HCT116 (cell line): ENCODE data around the gene SKAP1. TPM values are rescaled to one million over a fixed set of nuclear protein-coding genes. Genes with fewer than 3 reads are reported as not detected.

Experiments
- ATAC-seq: fragments of 200-7000 bp; cut with Tn5 transposase; 2 replicates; pipeline ENCODE4 v1.9.1; 2020; ENCODE audit warnings: mild to moderate bottlenecking, moderate library complexity
- BruUV-seq: library from RNA; stranded (reverse); fragments of 400-500 nt; replicated peaks from 2 replicates; lab custom pipeline; 2021; lab: Mats Ljungman, UMichigan
- CTCF ChIA-PET: fragments of 300-600 bp; sonication (Branson Sonifier 250); formaldehyde crosslinking; loops from one replicate; lab custom pipeline; 2021; ENCODE audit warnings: antibody characterized with exemption; lab: Charles Lee
- POLR2A ChIA-PET: fragments of 300-600, 350-600 bp; sonication (Branson Sonifier 250); formaldehyde crosslinking; loops from one replicate; lab custom pipeline; 2021; ENCODE audit warnings: antibody characterized with exemption; lab: Charles Lee
- RAD21 ChIA-PET, 2 experiments: fragments of 300-600 bp; sonication (Branson Sonifier 250); formaldehyde crosslinking; loops; one replicate each; lab custom pipeline; 2023; ENCODE audit warnings: low total read pairs in 2 of 2; ENCODE audit not compliant: uncharacterized antibody in 2 of 2, unreplicated experiment in 2 of 2, low non-redundant PET in 1 of 2; lab: Charles Lee
- DNase-seq: peaks from one replicate; pipeline ENCODE4 v3.0.0-alpha.2; 2010; ENCODE audit warnings: low read depth, low spot score
- H2AFZ ChIP-seq: fragments of 200-600 bp; shearing (Covaris generic), sonication (generic); 2 replicates; pipeline ENCODE4 v1.6.1; 2017; ENCODE audit warnings: low read depth, mixed run types, mixed read lengths, antibody characterized with exemption, low read length; ENCODE audit not compliant: poor library complexity, severe bottlenecking
- H3K27ac ChIP-seq: 2 replicates; pipeline ENCODE4 v1.5.1; 2012; ENCODE audit warnings: low read depth, low read length
- H3K27me3 ChIP-seq: fragments of 200-600 bp; sonication (generic); 2 replicates; pipeline ENCODE4 v1.6.1; 2016; ENCODE audit warnings: mixed run types, low read length, mixed read lengths; ENCODE audit not compliant: insufficient read depth
- H3K36me3 ChIP-seq, 2 experiments: fragments of 200-500 bp in 1 of 2; fragments of 200-600 bp in 1 of 2; sonication (Bioruptor generic) in 1 of 2; sonication (generic) in 1 of 2; 2 replicates each; pipeline versions ENCODE4 v1.5.1 to v1.6.1; 2014 to 2016; ENCODE audit warnings: low read length in 2 of 2, inconsistent platforms in 1 of 2, mixed read lengths in 1 of 2, mixed run types in 1 of 2; ENCODE audit not compliant: insufficient read depth in 2 of 2, control insufficient read depth in 1 of 2
- H3K4me1 ChIP-seq, 2 experiments: fragments of 200-600 bp in 1 of 2; sonication (generic) in 1 of 2; 2 replicates each; pipeline versions ENCODE4 v1.5.1 to v1.6.1; 2012 to 2017; ENCODE audit warnings: low read length in 2 of 2, inconsistent platforms in 1 of 2, mild to moderate bottlenecking in 1 of 2, mixed read lengths in 1 of 2, mixed run types in 1 of 2, moderate library complexity in 1 of 2; ENCODE audit not compliant: insufficient read depth in 2 of 2, control insufficient read depth in 1 of 2
- H3K4me2 ChIP-seq: fragments of 200-600 bp; sonication (generic); 2 replicates; pipeline ENCODE4 v1.6.1; 2017; ENCODE audit warnings: mixed run types, low read length, mixed read lengths
- H3K4me3 ChIP-seq, 2 experiments: fragments of 200-600 bp in 1 of 2; sonication (generic) in 1 of 2; replicated peaks in 1 of 2; 2 replicates each; pipeline ENCODE4 v1.5.1; 2011 to 2016; ENCODE audit warnings: low read length in 2 of 2, control low read depth in 1 of 2, low read depth in 1 of 2, mild to moderate bottlenecking in 1 of 2, mixed read lengths in 1 of 2, mixed run types in 1 of 2
- H3K79me2 ChIP-seq: fragments of 200-600 bp; sonication (generic); 2 replicates; pipeline ENCODE4 v1.6.1; 2017; ENCODE audit warnings: mild to moderate bottlenecking, mixed run types, low read length, moderate library complexity, mixed read lengths; ENCODE audit not compliant: insufficient read depth
- H3K9ac ChIP-seq: fragments of 200-600 bp; sonication (generic); 2 replicates; pipeline ENCODE4 v1.6.1; 2016; ENCODE audit warnings: low read length, mixed read lengths
- H3K9me2 ChIP-seq: fragments of 200-600 bp; sonication (generic), shearing (Covaris generic); 2 replicates; pipeline ENCODE4 v1.6.1; 2017; ENCODE audit warnings: mixed run types, mild to moderate bottlenecking, moderate library complexity; ENCODE audit not compliant: insufficient read depth
- H3K9me3 ChIP-seq, 2 experiments: fragments of 200-500 bp in 1 of 2; fragments of 200-600 bp in 1 of 2; sonication (Bioruptor generic) in 1 of 2; sonication (generic) in 1 of 2; 2 replicates each; pipeline ENCODE4 v1.6.1; 2014 to 2017; ENCODE audit warnings: low read length in 2 of 2, mixed read lengths in 2 of 2, inconsistent platforms in 1 of 2, low read depth in 1 of 2, mild to moderate bottlenecking in 1 of 2, mixed run types in 1 of 2, moderate library complexity in 1 of 2; ENCODE audit not compliant: control insufficient read depth in 1 of 2, insufficient read depth in 1 of 2
- H4K20me1 ChIP-seq: fragments of 200-600 bp; sonication (generic), shearing (Covaris generic); 2 replicates; pipeline ENCODE4 v1.6.1; 2017; ENCODE audit warnings: mixed run types, mild to moderate bottlenecking, moderate library complexity; ENCODE audit not compliant: insufficient read depth
- CBX3 ChIP-seq: IDR thresholded peaks from 2 replicates; pipeline ENCODE4 v1.6.1; 2012; ENCODE audit warnings: low read depth
- CEBPB ChIP-seq: IDR thresholded peaks from 2 replicates; pipeline ENCODE4 v1.6.1; 2012; ENCODE audit warnings: low read depth
- CTCF ChIP-seq, 3 experiments: fragments of 200-600 bp in 1 of 3; sonication (generic) in 1 of 3; IDR thresholded peaks in 2 of 3; conservative IDR thresholded peaks in 1 of 3; 2 replicates each; pipeline ENCODE4 v1.5.1; 2012 to 2017; ENCODE audit warnings: low read depth in 2 of 3, low read length in 2 of 3, antibody characterized with exemption in 1 of 3, borderline replicate concordance in 1 of 3, control low read depth in 1 of 3, mild to moderate bottlenecking in 1 of 3, mixed read lengths in 1 of 3, mixed run types in 1 of 3, moderate library complexity in 1 of 3; ENCODE audit not compliant: insufficient read depth in 1 of 3
- EGR1 ChIP-seq: IDR thresholded peaks from 2 replicates; pipeline ENCODE4 v1.6.1; 2012; ENCODE audit warnings: low read depth
- EZH2 ChIP-seq: fragments of 200-600 bp; sonication (generic); IDR thresholded peaks from 2 replicates; pipeline ENCODE4 v1.6.1; 2017; ENCODE audit warnings: antibody characterized with exemption, mixed run types
- EZH2phosphoT487 ChIP-seq: fragments of 200-600 bp; IDR thresholded peaks from 2 replicates; pipeline ENCODE4 v1.6.1; 2018; ENCODE audit warnings: antibody characterized with exemption, borderline replicate concordance
- FOSL1 ChIP-seq: IDR thresholded peaks from 2 replicates; pipeline ENCODE4 v1.6.1; 2012; ENCODE audit warnings: low read depth
- JUND ChIP-seq: IDR thresholded peaks from 2 replicates; pipeline ENCODE4 v1.6.1; 2012
- MAX ChIP-seq: IDR thresholded peaks from 2 replicates; pipeline ENCODE4 v1.6.1; 2012
- POLR2A ChIP-seq: IDR thresholded peaks from 2 replicates; pipeline ENCODE4 v1.7.0; 2011; ENCODE audit warnings: borderline replicate concordance; ENCODE audit not compliant: insufficient read depth, insufficient read length; ENCODE audit errors: extremely low read depth
- POLR2AphosphoS5 ChIP-seq: IDR thresholded peaks from 2 replicates; pipeline ENCODE4 v1.6.1; 2011; ENCODE audit warnings: mild to moderate bottlenecking, low read depth, low read length, moderate library complexity
- RAD21 ChIP-seq: IDR thresholded peaks from 2 replicates; pipeline ENCODE4 v1.6.1; 2012; ENCODE audit warnings: low read depth, mild to moderate bottlenecking
- SIN3A ChIP-seq: IDR thresholded peaks from 2 replicates; pipeline ENCODE4 v1.6.1; 2012; ENCODE audit warnings: low read depth
- SP1 ChIP-seq: IDR thresholded peaks from 2 replicates; pipeline ENCODE4 v1.6.1; 2012; ENCODE audit warnings: low read depth
- SRF ChIP-seq: IDR thresholded peaks from 2 replicates; pipeline ENCODE4 v1.6.1; 2012; ENCODE audit warnings: low read depth
- TCF7L2 ChIP-seq: IDR thresholded peaks from 2 replicates; pipeline ENCODE4 v1.7.0; 2011; ENCODE audit warnings: borderline replicate concordance, inconsistent platforms; ENCODE audit not compliant: insufficient read depth, insufficient read length; ENCODE audit errors: extremely low read depth
- YY1 ChIP-seq: IDR thresholded peaks from 2 replicates; pipeline ENCODE4 v1.6.1; 2011; ENCODE audit warnings: low read length, low read depth, moderate library complexity, mild to moderate bottlenecking; ENCODE audit not compliant: insufficient replicate concordance; ENCODE audit errors: extremely low read depth
- ZFX ChIP-seq: fragments of 450-650 bp; IDR thresholded peaks from 2 replicates; pipeline ENCODE4 v1.6.1; 2017
- ZNF274 ChIP-seq: fragments of 200-500 bp; sonication (Bioruptor generic); IDR thresholded peaks from 2 replicates; pipeline ENCODE4 v1.6.1; 2014; ENCODE audit warnings: mild to moderate bottlenecking, low read depth, low read length, inconsistent platforms
- intact Hi-C: fragments of 100-400 bp; cut with micrococcal nuclease; formaldehyde crosslinking; loops from 2 replicates; pipeline ENCODE4 v1.10.0; 2022
- total RNA-seq: library from RNA; stranded (reverse); gene quantifications from one replicate; pipeline ENCODE4 v1.2.1, GENCODE V29; 2021; ENCODE audit not compliant: unreplicated experiment
- TF ChIP-seq, protein P1 (sequence below): IDR thresholded peaks from 2 replicates; pipeline ENCODE4 v1.6.1; 2012

Gene SKAP1
- total RNA-seq, 1 experiment from 2014 or later, result 12.4 TPM

DNA sequence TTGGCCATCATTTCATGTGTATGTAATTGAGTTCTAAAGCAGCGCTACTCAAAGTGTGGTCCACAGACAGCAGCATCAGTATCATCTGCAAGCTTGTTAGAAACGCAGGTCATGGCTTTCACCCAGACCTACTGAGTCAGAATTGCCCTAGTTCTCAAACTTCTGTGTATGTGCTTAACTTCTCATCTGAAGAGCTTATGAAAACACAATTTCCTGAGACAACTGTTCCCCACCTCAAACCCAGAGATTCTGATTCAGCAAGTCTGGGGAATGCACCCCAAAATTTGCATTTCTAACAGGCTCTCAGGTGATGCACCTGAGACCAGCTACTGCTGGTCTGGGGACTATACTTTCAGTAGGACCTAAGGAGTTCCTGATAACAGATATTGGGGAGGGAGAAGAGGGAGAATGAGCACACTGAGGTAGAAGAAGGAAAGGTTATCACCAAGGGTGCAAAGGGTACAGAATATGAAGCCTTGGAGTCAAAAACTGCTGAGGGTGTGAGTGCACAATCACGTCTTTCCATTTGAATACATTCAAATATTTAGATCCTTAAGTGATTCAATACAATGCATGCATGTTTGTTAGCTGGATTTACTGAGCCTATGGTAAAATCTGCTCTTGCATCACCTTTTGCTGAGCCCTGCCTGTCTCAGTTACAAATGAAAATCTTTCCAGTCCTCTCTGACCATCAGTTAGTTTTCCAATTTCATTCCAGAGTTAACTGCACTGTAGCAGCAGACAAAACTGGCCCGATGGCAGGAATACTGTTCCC lies 29.2 kb upstream of the SKAP1 start (continued):
- TF ChIP-seq SIN3A, result no peak

DNA sequence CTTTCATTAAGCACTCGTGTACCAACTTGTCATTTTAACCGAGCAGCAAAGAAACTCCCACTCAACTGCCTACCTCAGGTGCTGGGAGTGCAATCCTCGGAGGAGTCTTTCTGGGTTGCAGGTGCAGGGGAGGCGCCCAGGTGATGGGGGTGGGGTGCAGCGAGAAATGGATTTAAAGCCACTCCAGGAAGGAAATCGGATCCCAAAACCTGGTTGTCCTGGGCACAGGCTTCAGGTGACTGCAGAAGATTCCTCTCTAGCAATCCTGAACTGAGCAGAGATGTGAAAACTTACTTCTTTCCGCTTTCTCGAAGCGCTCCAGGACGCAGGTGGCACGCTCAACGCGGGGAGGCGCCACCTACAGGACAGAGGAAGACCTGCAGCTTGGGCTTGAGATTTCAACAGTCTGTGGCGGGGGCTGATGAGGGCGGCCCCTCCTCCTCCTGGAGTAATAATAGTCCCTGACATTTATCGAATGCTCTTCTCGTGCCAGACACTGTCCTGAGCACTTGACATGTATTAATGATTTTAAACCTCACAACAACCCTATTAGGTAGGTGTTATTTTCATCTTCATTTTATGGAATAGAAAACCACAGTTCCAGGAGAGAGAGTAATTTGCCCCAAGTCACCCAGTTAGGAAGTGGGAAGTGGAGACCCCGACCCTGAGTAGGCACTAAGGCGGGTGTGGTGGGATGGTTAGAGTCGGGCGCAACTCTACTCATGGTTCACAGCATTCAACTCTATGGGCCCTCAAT lies 27.2 kb upstream of the SKAP1 start:
- Histone ChIP-seq H3K36me3 (no peaks in the 10 kb centered on the region), H3K4me1 (peaks cover 10 to 20% of the 10 kb centered on the region in 2 experiments), H3K9me2 (no peaks in the 10 kb centered on the region), H3K27me3 (no peaks in the 10 kb centered on the region), H3K4me3 (peak overlapping the region; percentile 48 to 57), H3K4me2 (peak overlapping the region; percentile 90), H3K9ac (peak overlapping the region; percentile 19; the same call in 1 of the 2 replicates), H3K9me3 (no peaks in the 10 kb centered on the region), H2AFZ (peak overlapping the region; percentile 93), H3K79me2 (no peaks in the 10 kb centered on the region), H4K20me1 (no peaks in the 10 kb centered on the region), H3K27ac (no peak overlapping the region)
- DNase-seq, result peak; percentile 54
- CTCF ChIA-PET, result interaction anchor here (0.5 to 2.3 kb wide), 17 partner anchors 8 to 241 kb away, joined by 3 to 13 read pairs (median 4); no protein-coding TSS in a partner anchor
- RAD21 ChIA-PET, result no interaction called here
- ATAC-seq, result peak; percentile 91
- POLR2A ChIA-PET, result interaction anchor here (0.9 to 1.1 kb wide), 3 partner anchors 9 to 26 kb away, joined by 3 read pairs; no protein-coding TSS in a partner anchor
- TF ChIP-seq JUND (no peak), ZFX (no peak), EGR1 (no peak), EZH2phosphoT487 (no peak), ZNF274 (no peak), YY1 (peak; percentile 21), MAX (peak; percentile 91), CEBPB (peak; percentile 53), POLR2AphosphoS5 (no peak), RAD21 (peak; percentile 69), FOSL1 (no peak), CBX3 (peak; percentile 87), POLR2A (no peak), TCF7L2 (no peak), CTCF (IDR thresholded peaks at IDR 0.05 in 2 of 3, conservative IDR thresholded peaks at IDR 0.05 in 1 of 3; ENCODE audit: borderline replicate concordance in 1 of 3, insufficient read depth in 1 of 3, low read depth in 2 of 3, low read length in 2 of 3) (peak; percentile 87 to 100 (median 100)), SRF (no peak), EZH2 (no peak), SP1 (no peak)
- TF ChIP-seq, protein P1, sequence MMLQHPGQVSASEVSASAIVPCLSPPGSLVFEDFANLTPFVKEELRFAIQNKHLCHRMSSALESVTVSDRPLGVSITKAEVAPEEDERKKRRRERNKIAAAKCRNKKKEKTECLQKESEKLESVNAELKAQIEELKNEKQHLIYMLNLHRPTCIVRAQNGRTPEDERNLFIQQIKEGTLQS, result no peak
- no TSS peak for BruUV-seq
- intact Hi-C loops, result no loop called here
